WTC11 (cell line): Measurements from ENCODE around the gene SH3BGR. TPM values are rescaled to one million over a fixed set of nuclear protein-coding genes. Genes with fewer than 3 reads are reported as not detected.
"Not testable (repeated sequence)": the region's sequence is repeated elsewhere in the genome, so short reads cannot be mapped to it uniquely, and the experiment has no call there.

Source experiments
- ATAC-seq: fragments of 200-7000 bp; cut with Tn5 transposase; 2 replicates; pipeline ENCODE4 v1.10.0; 2021; ENCODE audit warnings: mild to moderate bottlenecking, moderate library complexity
- Bru-seq: library from RNA; stranded (reverse); fragments of 400-500 nt; gene quantifications from one replicate; lab custom pipeline; 2021; lab: Mats Ljungman, UMichigan
- CTCF ChIA-PET: fragments of 300-600 bp; sonication (Branson Sonifier 250); formaldehyde crosslinking; loops from one replicate; lab custom pipeline; 2021; ENCODE audit warnings: antibody characterized with exemption; lab: Charles Lee
- POLR2A ChIA-PET: fragments of 350-600 bp; sonication (Branson Sonifier 250); formaldehyde crosslinking; loops from one replicate; lab custom pipeline; 2021; ENCODE audit warnings: antibody characterized with exemption; lab: Charles Lee
- DNase-seq: peaks from one replicate; pipeline ENCODE4 v3.0.0; 2021; ENCODE audit warnings: low spot score
- H3K27ac Mint-ChIP-seq: 2 replicates; pipeline ENCODE4 v1.8.0; 2021; ENCODE audit warnings: mixed read lengths
- H3K27me3 Mint-ChIP-seq: 2 replicates; pipeline ENCODE4 v1.8.0; 2021; ENCODE audit warnings: low read depth, mild to moderate bottlenecking, moderate library complexity, mixed read lengths
- H3K36me3 Mint-ChIP-seq: 2 replicates; pipeline ENCODE4 v1.8.0; 2021; ENCODE audit warnings: mixed read lengths
- H3K4me1 Mint-ChIP-seq: 2 replicates; pipeline ENCODE4 v1.8.0; 2022; ENCODE audit warnings: mixed read lengths
- H3K4me3 Mint-ChIP-seq: 2 replicates; pipeline ENCODE4 v1.8.0; 2021; ENCODE audit warnings: mild to moderate bottlenecking, moderate library complexity, mixed read lengths
- H3K9me3 Mint-ChIP-seq: 2 replicates; pipeline ENCODE4 v1.8.0; 2021; ENCODE audit warnings: mixed read lengths
- AFF4 ChIP-seq: sonication (generic); formaldehyde crosslinking; IDR thresholded peaks from 2 replicates; pipeline ENCODE4 v1.8.1; 2023; ENCODE audit warnings: mild to moderate bottlenecking, missing genetic modification reagents, borderline replicate concordance
- CTCF ChIP-seq: fragments of 200-600 bp; IDR thresholded peaks from 2 replicates; pipeline ENCODE4 v1.8.0; 2022; ENCODE audit warnings: antibody characterized with exemption
- FOXP1 ChIP-seq: sonication (generic); formaldehyde crosslinking; IDR thresholded peaks from 2 replicates; pipeline ENCODE4 v1.8.0; 2022; ENCODE audit warnings: missing genetic modification reagents, mild to moderate bottlenecking, moderate library complexity, borderline replicate concordance
- IRF2 ChIP-seq: sonication (generic); formaldehyde crosslinking; IDR thresholded peaks from 2 replicates; pipeline ENCODE4 v1.8.0; 2022; ENCODE audit warnings: low read depth, missing genetic modification reagents, borderline replicate concordance
- NFYB ChIP-seq: sonication (generic); formaldehyde crosslinking; conservative IDR thresholded peaks from 2 replicates; pipeline ENCODE4 v1.8.0; 2022; ENCODE audit warnings: low read depth, missing genetic modification reagents
- OVOL2 ChIP-seq: fragments of 250-450 bp; sonication (Bioruptor Pico); IDR thresholded peaks from 2 replicates; pipeline ENCODE4 v1.9.0; 2021; ENCODE audit warnings: mild to moderate bottlenecking, borderline replicate concordance
- SOX15 ChIP-seq: fragments of 250-450 bp; sonication (Bioruptor Pico); IDR thresholded peaks from 2 replicates; pipeline ENCODE4 v1.9.0; 2021; ENCODE audit warnings: mild to moderate bottlenecking
- TCF7 ChIP-seq: sonication (generic); formaldehyde crosslinking; IDR thresholded peaks from 2 replicates; pipeline ENCODE4 v1.8.0; 2022; ENCODE audit warnings: mild to moderate bottlenecking, low read depth, missing genetic modification reagents, moderate library complexity
- TP53 ChIP-seq: sonication (generic); formaldehyde crosslinking; IDR thresholded peaks from 2 replicates; pipeline ENCODE4 v1.8.1; 2023; ENCODE audit warnings: mild to moderate bottlenecking, missing genetic modification reagents
- ZNF317 ChIP-seq: sonication (generic); formaldehyde crosslinking; IDR thresholded peaks from 2 replicates; pipeline ENCODE4 v1.8.1; 2023; ENCODE audit warnings: low read depth, mild to moderate bottlenecking, moderate library complexity, missing genetic modification reagents, borderline replicate concordance
- ZNF425 ChIP-seq: fragments of 250-450 bp; sonication (Bioruptor Pico); conservative IDR thresholded peaks from 2 replicates; pipeline ENCODE4 v1.9.0; 2021; ENCODE audit warnings: mild to moderate bottlenecking
- long read RNA-seq, 3 experiments: library from RNA in 1 of 3; library from capped mRNA in 1 of 3; library from polyadenylated mRNA in 1 of 3; unstranded in 2 of 3; stranded (forward) in 1 of 3; transcript quantifications; one replicate each; pipeline ENCODE4 v2.0.0, GENCODE V29; 2021
- total RNA-seq: library from RNA; stranded (reverse); gene quantifications from 3 replicates; pipeline ENCODE4 v1.2.3, GENCODE V29; 2021

SH3BGR gene
- total RNA-seq (3.2 to 4.8 TPM (median 4.0 TPM) in 3 replicates), Bru-seq, nascent RNA (percentile 63 among the genes with signal in this experiment)
- long read RNA-seq, experiment 1, transcript SH3BGR-201 (7 exons, 1,251 nt), result major isoform, 6 of 12 reads
- long read RNA-seq, experiment 1, partial matches to known transcripts, result 1 of 12 reads
- long read RNA-seq, experiment 1, other reads (novel, unspliced or antisense), result 3 of 12 reads
- long read RNA-seq, experiment 2, partial matches to known transcripts, result 1 of 2 reads
- long read RNA-seq, experiment 2, other reads (novel, unspliced or antisense), result 0 of 2 reads
- long read RNA-seq, experiment 3, partial matches to known transcripts, result 0 of 3 reads
- long read RNA-seq, experiment 3, other reads (novel, unspliced or antisense), result 1 of 3 reads

GRCh38 chr21:39451332-39452206 is at the start of gene SH3BGR:
SH3BGR (plus strand) TSS chr21:39451970; CDS start chr21:39452097, 127 bp downstream.
- ChIA-PET CTCF (interaction anchor here (1.0 to 1.5 kb wide), 2 partner anchors 10 to 66 kb away, joined by 3 to 5 read pairs; no protein-coding TSS in a partner anchor), POLR2A (interaction anchor here (0.6 to 1.0 kb wide), 2 partner anchors 47 to 71 kb away, joined by 3 read pairs; a partner anchor contains a TSS)
- Mint-ChIP-seq H3K27ac (peak within 1 kb of the TSS; percentile 81), H3K9me3 (peaks cover 6% of the 10 kb centered on the region), H3K36me3 (no peaks in the 10 kb centered on the region), H3K27me3 (no peaks in the 10 kb centered on the region), H3K4me1 (peaks cover 37% of the 10 kb centered on the region), H3K4me3 (peak within 1 kb of the TSS; percentile 1)
- ATAC-seq, result peak; percentile 95
- TF ChIP-seq TCF7 (CRISPR knock-in tag) (no peak), NFYB (CRISPR knock-in tag) (peak; percentile 61)
- DNase-seq, result peak; percentile 70

- CTCF ChIA-PET, result no interaction called here
- Mint-ChIP-seq H3K4me3 (no peak overlapping the region), H3K4me1 (no peaks in the 10 kb centered on the region), H3K9me3 (peaks cover 17% of the 10 kb centered on the region), H3K36me3 (peaks cover 17% of the 10 kb centered on the region), H3K27ac (no peak overlapping the region), H3K27me3 (no peaks in the 10 kb centered on the region)
- TF ChIP-seq TP53 (no peak), ZNF317 (CRISPR knock-in tag) (no peak), CTCF (no peak), ZNF425 (CRISPR knock-in tag) (no peak), FOXP1 (CRISPR knock-in tag) (no peak), IRF2 (CRISPR knock-in tag) (no peak), AFF4 (no peak), SOX15 (CRISPR knock-in tag) (no peak), OVOL2 (CRISPR knock-in tag) (no peak)
- ATAC-seq (no peak), DNase-seq (no peak)
- POLR2A ChIA-PET, result no interaction called here
Observed at GRCh38 chr21:39406065-39406464, 45.7 kb upstream of the SH3BGR start.

- Mint-ChIP-seq H3K9me3 (peaks cover 13% of the 10 kb centered on the region), H3K4me1 (peaks cover 14% of the 10 kb centered on the region)
- CTCF ChIA-PET, POLR2A ChIA-PET, H3K27me3 Mint-ChIP-seq, H3K27ac Mint-ChIP-seq, H3K4me3 Mint-ChIP-seq, H3K36me3 Mint-ChIP-seq, DNase-seq, ATAC-seq: not testable (repeated sequence)
Observed at GRCh38 chr21:39419204-39419603, 32.6 kb upstream of the SH3BGR start.
